Muscle of leg (tissue), 11 donors: ENCODE measurements around the gene SOAT1. TPM values are rescaled to one million over a fixed set of nuclear protein-coding genes. Genes with fewer than 3 reads are reported as not detected.

ENCODE experiments used
- DNase-seq: peaks from one replicate; pipeline ENCODE4 v3.0.0; 2013
- H3K27ac ChIP-seq: one replicate; pipeline ENCODE4 v1.5.1; 2013; ENCODE audit warnings: mild to moderate bottlenecking, low read length, control low read depth
- H3K27me3 ChIP-seq: one replicate; pipeline ENCODE4 v1.6.1; 2013; ENCODE audit warnings: low read length; ENCODE audit not compliant: control insufficient read depth, insufficient read depth
- H3K36me3 ChIP-seq: one replicate; pipeline ENCODE4 v1.6.1; 2013; ENCODE audit warnings: low read length; ENCODE audit not compliant: control insufficient read depth, insufficient read depth
- H3K4me1 ChIP-seq: one replicate; pipeline ENCODE4 v1.6.1; 2013; ENCODE audit warnings: low read length; ENCODE audit not compliant: control insufficient read depth, insufficient read depth
- H3K4me3 ChIP-seq: one replicate; pipeline ENCODE4 v1.5.1; 2013; ENCODE audit warnings: low read length, control low read depth
- H3K9me3 ChIP-seq: replicated peaks from 2 replicates; pipeline ENCODE4 v1.6.1; 2013; ENCODE audit warnings: low read depth, low read length; ENCODE audit not compliant: control insufficient read depth
- WGBS: methylation state at CpG from one replicate; pipeline ENCODE4 v1.1.5; 2013; ENCODE audit warnings: missing lambda C conversion rate; ENCODE audit not compliant: insufficient coverage; 5-methylcytosine and 5-hydroxymethylcytosine counted together
- polyA plus RNA-seq, 8 donors: library from polyadenylated mRNA; unstranded; fragments of 120-200 nt; gene quantifications; one replicate each; pipeline versions ENCODE4 v1.2.1 to v1.2.3, GENCODE V29; 2013; ENCODE audit warnings: inconsistent platforms in 1 of 8, low replicate concordance in 1 of 8; ENCODE audit not compliant: insufficient read length in 8 of 8, insufficient read depth in 1 of 8
- total RNA-seq: library from RNA; stranded (reverse); fragments of 120-200 nt; gene quantifications from one replicate; pipeline ENCODE4 v1.2.4, GENCODE V29; 2013

Gene SOAT1
- total and polyA plus RNA-seq, 9 donors, result 6.0 to 12.8 (median 7.3) TPM

GRCh38 chr1:179322557-179322956 is 29.0 kb downstream of the SOAT1 start:
- peaks cover 8% of the 10 kb centered on the region for H3K9me3 ChIP-seq
- no peak overlapping the region for H3K4me3 ChIP-seq
- peak overlapping the region; percentile 23 for H3K27ac ChIP-seq
- H3K4me1 ChIP-seq, result no peaks in the 10 kb centered on the region
- H3K36me3 ChIP-seq, result no peaks in the 10 kb centered on the region
- peak; percentile 5 for DNase-seq
- no peaks in the 10 kb centered on the region for H3K27me3 ChIP-seq
- no CpG with 5 or more reads among the region's 3 CpGs for WGBS

GRCh38 chr1:179323436-179323835 is 29.8 kb downstream of the SOAT1 start:
- Histone ChIP-seq H3K4me1 (no peaks in the 10 kb centered on the region), H3K36me3 (no peaks in the 10 kb centered on the region), H3K9me3 (peaks cover 8% of the 10 kb centered on the region), H3K4me3 (no peak overlapping the region), H3K27me3 (no peaks in the 10 kb centered on the region), H3K27ac (no peak overlapping the region)
- WGBS, result no CpG with 5 or more reads among the region's 4 CpGs
- DNase-seq, result no peak

- no peaks in the 10 kb centered on the region for H3K36me3 ChIP-seq
These were observed 32.2 kb downstream of the SOAT1 start for GRCh38 chr1:179325836-179326235.

GRCh38 chr1:179326746-179327145 is 33.1 kb downstream of the SOAT1 start:
- Histone ChIP-seq H3K36me3 (no peaks in the 10 kb centered on the region), H3K9me3 (no peaks in the 10 kb centered on the region), H3K27me3 (no peaks in the 10 kb centered on the region), H3K27ac (no peak overlapping the region), H3K4me1 (no peaks in the 10 kb centered on the region), H3K4me3 (no peak overlapping the region)
- no peak for DNase-seq
- 100% methylated on average over 1 of the region's 3 CpGs for WGBS

More at GRCh38 chr1:179325836-179326235, 32.2 kb downstream of the SOAT1 start:
- Histone ChIP-seq H3K27ac (no peak overlapping the region), H3K4me3 (no peak overlapping the region), H3K9me3 (peaks cover 6% of the 10 kb centered on the region), H3K4me1 (no peaks in the 10 kb centered on the region), H3K27me3 (no peaks in the 10 kb centered on the region)
- no peak for DNase-seq
- WGBS, result no CpG with 5 or more reads among the region's 2 CpGs

GRCh38 chr1:179327196-179327595 is 33.6 kb downstream of the SOAT1 start:
- no peak overlapping the region for H3K4me3 ChIP-seq
- no peaks in the 10 kb centered on the region for H3K4me1 ChIP-seq
- no peak overlapping the region for H3K27ac ChIP-seq
- no peaks in the 10 kb centered on the region for H3K36me3 ChIP-seq
- H3K9me3 ChIP-seq, result no peaks in the 10 kb centered on the region
- no peaks in the 10 kb centered on the region for H3K27me3 ChIP-seq
- WGBS, result 100% methylated on average over 1 of the region's 7 CpGs
- no peak for DNase-seq

DNA sequence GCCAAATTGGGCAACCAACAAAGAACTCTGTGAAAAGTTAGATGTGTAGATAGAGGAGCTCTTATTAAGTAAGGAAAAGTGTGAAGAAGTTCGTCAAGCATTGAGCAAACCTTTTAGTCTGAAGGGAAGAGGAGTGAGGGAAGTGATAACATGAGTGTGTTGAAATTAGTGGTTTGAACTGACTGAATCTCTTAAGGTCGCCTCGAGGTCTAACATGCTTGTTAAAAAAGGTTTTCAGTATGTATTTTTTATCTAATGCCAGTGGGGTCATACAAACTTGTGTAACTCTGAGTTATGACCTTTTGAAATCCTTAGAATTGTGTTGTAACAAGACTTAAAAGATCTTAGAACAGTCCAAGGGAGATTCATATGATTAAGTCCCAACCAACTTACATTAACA is 34.1 kb downstream of the SOAT1 start:
- DNase-seq, result peak; percentile 6
- 90% methylated on average over 3 of the region's 3 CpGs for WGBS
- no peak overlapping the region for H3K27ac ChIP-seq
- no peak overlapping the region for H3K4me3 ChIP-seq
- H3K4me1 ChIP-seq, result no peaks in the 10 kb centered on the region
- H3K36me3 ChIP-seq, result no peaks in the 10 kb centered on the region
- no peaks in the 10 kb centered on the region for H3K9me3 ChIP-seq
- H3K27me3 ChIP-seq, result no peaks in the 10 kb centered on the region

- Histone ChIP-seq H3K9me3 (no peaks in the 10 kb centered on the region), H3K27me3 (no peaks in the 10 kb centered on the region), H3K4me3 (no peak overlapping the region), H3K4me1 (no peaks in the 10 kb centered on the region), H3K36me3 (peaks cover 3% of the 10 kb centered on the region), H3K27ac (no peak overlapping the region)
- DNase-seq, result no peak
- WGBS, result 100% methylated on average over 1 of the region's 2 CpGs
These were observed 36.3 kb downstream of the SOAT1 start for GRCh38 chr1:179329862-179330261.

DNA sequence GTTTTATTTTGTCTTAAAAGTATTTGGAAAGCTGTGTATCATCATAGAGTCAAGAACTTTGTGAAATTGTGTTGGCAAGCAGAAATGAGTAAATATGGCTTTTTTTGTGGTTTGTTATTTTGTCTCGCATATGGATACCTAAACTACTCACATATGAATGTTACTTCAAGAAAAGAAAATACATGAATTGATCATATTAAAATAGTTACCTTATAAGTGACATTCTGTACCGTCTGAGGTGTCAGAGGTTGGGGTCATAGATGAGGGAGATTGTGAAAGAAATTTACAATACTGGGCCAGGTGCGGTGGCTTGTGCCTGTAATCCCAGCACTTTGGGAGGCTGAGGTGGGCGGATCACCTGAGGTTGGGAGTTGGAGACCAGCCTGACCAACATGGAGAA is 40.8 kb downstream of the SOAT1 start:
- H3K27me3 ChIP-seq, result no peaks in the 10 kb centered on the region
- peaks cover 7% of the 10 kb centered on the region for H3K36me3 ChIP-seq
- H3K9me3 ChIP-seq, result no peaks in the 10 kb centered on the region
- no peak overlapping the region for H3K4me3 ChIP-seq
- H3K27ac ChIP-seq, result no peak overlapping the region
- DNase-seq, result no peak
- WGBS, result 90% methylated on average over 2 of the region's 4 CpGs
- H3K4me1 ChIP-seq, result no peaks in the 10 kb centered on the region

DNA sequence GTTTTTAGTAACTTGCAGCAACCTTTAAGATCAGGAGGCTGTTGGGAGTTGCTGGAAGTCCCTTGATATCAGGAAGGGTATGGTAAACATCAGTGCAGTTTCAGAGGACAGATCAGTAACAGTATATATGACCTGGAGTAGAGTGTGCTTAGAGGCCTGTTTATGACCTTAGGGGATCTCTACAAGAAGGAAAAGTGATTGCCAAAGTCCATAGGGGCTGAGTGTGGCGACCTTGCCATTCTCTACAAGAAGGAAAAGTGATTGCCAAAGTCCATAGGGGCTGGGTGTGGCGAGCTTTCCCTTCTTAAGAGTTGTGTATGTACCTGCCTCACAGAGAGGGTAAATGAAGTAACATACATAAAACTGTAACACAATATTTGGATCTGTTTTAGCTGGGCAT is 43.7 kb downstream of the SOAT1 start:
- Histone ChIP-seq H3K27me3 (no peaks in the 10 kb centered on the region), H3K4me3 (no peak overlapping the region), H3K9me3 (no peaks in the 10 kb centered on the region), H3K36me3 (peaks cover 13% of the 10 kb centered on the region), H3K4me1 (no peaks in the 10 kb centered on the region), H3K27ac (no peak overlapping the region)
- no peak for DNase-seq
- no CpG with 5 or more reads among the region's 2 CpGs for WGBS

DNA sequence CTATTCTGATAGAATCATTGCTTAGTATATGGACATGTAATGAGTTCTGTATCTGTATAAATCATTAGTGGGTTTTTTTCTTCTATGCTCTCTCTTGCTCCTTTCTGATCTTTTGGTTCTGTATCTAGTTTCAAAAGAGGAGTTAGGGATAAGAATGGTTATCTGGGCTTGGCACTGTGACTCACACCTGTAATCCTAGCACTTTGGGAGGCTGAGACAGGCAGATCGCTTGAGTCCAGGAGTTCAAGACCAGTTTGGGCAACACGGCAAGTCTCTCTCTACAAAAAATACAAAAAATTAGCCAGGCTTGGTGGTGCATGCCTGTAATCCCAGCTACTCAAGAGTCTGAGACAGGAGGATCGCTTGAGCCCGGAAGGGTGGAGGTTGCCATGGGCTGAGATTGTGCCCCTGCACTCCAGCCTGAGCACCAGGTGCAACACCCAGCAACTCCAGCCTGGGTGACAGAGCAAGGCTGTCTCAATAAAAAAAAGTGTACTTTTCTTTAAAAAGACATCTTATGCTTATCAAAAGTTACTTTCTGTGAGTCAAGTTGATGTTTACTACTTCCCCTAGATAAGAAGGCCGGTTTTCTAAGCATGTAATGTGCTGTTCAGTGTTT is 44.5 kb downstream of the SOAT1 start:
- no peak overlapping the region for H3K27ac ChIP-seq
- DNase-seq, result no peak
- WGBS, result 80% methylated on average over 4 of the region's 5 CpGs
- H3K9me3 ChIP-seq, result no peaks in the 10 kb centered on the region
- no peaks in the 10 kb centered on the region for H3K4me1 ChIP-seq
- no peaks in the 10 kb centered on the region for H3K27me3 ChIP-seq
- H3K36me3 ChIP-seq, result peaks cover 13% of the 10 kb centered on the region
- no peak overlapping the region for H3K4me3 ChIP-seq

DNA sequence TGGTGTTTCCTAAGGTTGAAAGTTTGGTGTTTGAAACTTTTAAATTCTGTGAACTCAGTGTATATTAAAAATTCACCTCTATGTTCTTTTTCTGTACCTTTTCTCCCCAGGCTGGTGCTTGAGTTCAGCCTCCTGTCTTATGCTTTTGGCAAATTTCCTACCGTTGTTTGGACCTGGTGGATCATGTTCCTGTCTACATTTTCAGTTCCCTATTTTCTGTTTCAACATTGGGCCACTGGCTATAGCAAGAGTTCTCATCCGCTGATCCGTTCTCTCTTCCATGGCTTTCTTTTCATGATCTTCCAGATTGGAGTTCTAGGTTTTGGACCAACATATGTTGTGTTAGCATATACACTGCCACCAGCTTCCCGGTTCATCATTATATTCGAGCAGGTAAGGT is 47.3 kb downstream of the SOAT1 start:
- peak; percentile 33 for DNase-seq
- 64% methylated on average over 1 of the region's 5 CpGs for WGBS
- Histone ChIP-seq H3K36me3 (peaks cover 11% of the 10 kb centered on the region), H3K4me1 (no peaks in the 10 kb centered on the region), H3K27me3 (no peaks in the 10 kb centered on the region), H3K9me3 (no peaks in the 10 kb centered on the region), H3K4me3 (no peak overlapping the region), H3K27ac (no peak overlapping the region)
